H9 (cell line): ENCODE measurements around the gene SERPINB5. TPM values are rescaled to one million over a fixed set of nuclear protein-coding genes. Genes with fewer than 3 reads are reported as not detected.
A peak's percentile ranks its signal among the peaks of the same experiment; 100 is the strongest.

Experiments used
- DNase-seq: peaks from one replicate; pipeline ENCODE4 v3.0.0-alpha.2; 2017
- H2AFZ ChIP-seq: one replicate; pipeline ENCODE4 v1.6.1; 2013; ENCODE audit warnings: mild to moderate bottlenecking, low read length, control low read depth, moderate library complexity
- H2AK5ac ChIP-seq: 2 replicates; pipeline ENCODE4 v1.6.1; 2013; ENCODE audit warnings: low read length, control low read depth, mixed read lengths; ENCODE audit not compliant: insufficient read length
- H2BK120ac ChIP-seq: one replicate; pipeline ENCODE4 v1.6.1; 2013; ENCODE audit warnings: low read depth, mild to moderate bottlenecking, low read length, control low read depth, inconsistent platforms; ENCODE audit not compliant: poor library complexity, severe bottlenecking
- H2BK12ac ChIP-seq: 2 replicates; pipeline ENCODE4 v1.6.1; 2013; ENCODE audit warnings: low read length, control low read depth, mixed read lengths, low read depth; ENCODE audit not compliant: insufficient read length
- H2BK15ac ChIP-seq: 2 replicates; pipeline ENCODE4 v1.6.1; 2013; ENCODE audit warnings: low read depth, low read length, control low read depth
- H2BK20ac ChIP-seq: one replicate; pipeline ENCODE4 v1.6.1; 2013; ENCODE audit warnings: low read depth, mild to moderate bottlenecking, low read length, control low read depth, inconsistent platforms; ENCODE audit not compliant: poor library complexity, severe bottlenecking
- H2BK5ac ChIP-seq: 2 replicates; pipeline ENCODE4 v1.6.1; 2013; ENCODE audit warnings: low read length, control low read depth, mixed read lengths; ENCODE audit not compliant: insufficient read length
- H3K14ac ChIP-seq: 2 replicates; pipeline ENCODE4 v1.6.1; 2013; ENCODE audit warnings: low read length, control low read depth; ENCODE audit not compliant: insufficient read depth
- H3K18ac ChIP-seq: 2 replicates; pipeline ENCODE4 v1.6.1; 2013; ENCODE audit warnings: low read depth, mild to moderate bottlenecking, mixed read lengths, low read length, control low read depth; ENCODE audit not compliant: insufficient read length
- H3K23ac ChIP-seq: 2 replicates; pipeline ENCODE4 v1.6.1; 2013; ENCODE audit warnings: low read length, control low read depth, mixed read lengths, low read depth; ENCODE audit not compliant: insufficient read length
- H3K23me2 ChIP-seq: 2 replicates; pipeline ENCODE4 v1.6.1; 2013; ENCODE audit warnings: low read depth, mild to moderate bottlenecking, mixed read lengths, low read length, control low read depth; ENCODE audit not compliant: insufficient read length, poor library complexity, severe bottlenecking
- H3K27ac ChIP-seq: 2 replicates; pipeline ENCODE4 v1.5.1; 2013; ENCODE audit warnings: low read length, control low read depth, mixed read lengths, low read depth; ENCODE audit not compliant: insufficient read length
- H3K27me3 ChIP-seq: 2 replicates; pipeline ENCODE4 v1.6.1; 2013; ENCODE audit warnings: low read length, control low read depth, inconsistent platforms; ENCODE audit not compliant: insufficient read depth
- H3K4ac ChIP-seq: 2 replicates; pipeline ENCODE4 v1.6.1; 2013; ENCODE audit warnings: low read depth, mild to moderate bottlenecking, control low read depth, inconsistent platforms, low read length, moderate library complexity
- H3K4me1 ChIP-seq: 2 replicates; pipeline ENCODE4 v1.6.1; 2013; ENCODE audit warnings: low read length, control low read depth, inconsistent platforms; ENCODE audit not compliant: insufficient read depth
- H3K4me2 ChIP-seq: 2 replicates; pipeline ENCODE4 v1.6.1; 2013; ENCODE audit warnings: low read length, control low read depth, mixed read lengths; ENCODE audit not compliant: insufficient read length, insufficient read depth
- H3K56ac ChIP-seq: 2 replicates; pipeline ENCODE4 v1.6.1; 2013; ENCODE audit warnings: low read depth, mild to moderate bottlenecking, mixed read lengths, low read length, control low read depth; ENCODE audit not compliant: insufficient read length
- H3K79me1 ChIP-seq: 2 replicates; pipeline ENCODE4 v1.6.1; 2013; ENCODE audit warnings: low read depth, mild to moderate bottlenecking, moderate library complexity, low read length, control low read depth, inconsistent platforms; ENCODE audit not compliant: insufficient read depth, poor library complexity, severe bottlenecking
- H3K79me2 ChIP-seq: 2 replicates; pipeline ENCODE4 v1.6.1; 2013; ENCODE audit warnings: low read length, control low read depth, inconsistent platforms; ENCODE audit not compliant: insufficient read depth
- H3K9ac ChIP-seq: 2 replicates; pipeline ENCODE4 v1.6.1; 2013; ENCODE audit warnings: low read length, control low read depth, mixed read lengths; ENCODE audit not compliant: insufficient read length; ENCODE audit errors: extremely low read depth
- H3K9me3 ChIP-seq: one replicate; pipeline ENCODE4 v1.6.1; 2013; ENCODE audit warnings: low read depth, low read length, inconsistent platforms; ENCODE audit not compliant: control insufficient read depth
- H3T11ph ChIP-seq: one replicate; pipeline ENCODE4 v1.6.1; 2013; ENCODE audit warnings: mild to moderate bottlenecking, low read length, control low read depth, inconsistent platforms
- H4K20me1 ChIP-seq: one replicate; pipeline ENCODE4 v1.6.1; 2013; ENCODE audit not compliant: control insufficient read depth, insufficient read length, insufficient read depth
- H4K5ac ChIP-seq: 2 replicates; pipeline ENCODE4 v1.6.1; 2013; ENCODE audit warnings: low read depth, mild to moderate bottlenecking, mixed read lengths, low read length, control low read depth; ENCODE audit not compliant: insufficient read length
- H4K8ac ChIP-seq: replicated peaks from 2 replicates; pipeline ENCODE4 v1.6.1; 2013; ENCODE audit warnings: low read length, control low read depth, mixed read lengths, low read depth; ENCODE audit not compliant: insufficient read length
- H4K91ac ChIP-seq: 2 replicates; pipeline ENCODE4 v1.6.1; 2013; ENCODE audit warnings: low read depth, mild to moderate bottlenecking, moderate library complexity, mixed read lengths, low read length, control low read depth; ENCODE audit not compliant: insufficient read length
- H3K27ac Mint-ChIP-seq, 3 experiments: 2 replicates in 2 of 3; 3 replicates in 1 of 3; pipeline ENCODE4 v1.8.0; 2020 to 2021; ENCODE audit warnings: mixed read lengths in 3 of 3, mild to moderate bottlenecking in 1 of 3, moderate library complexity in 1 of 3
- H3K27me3 Mint-ChIP-seq: 2 replicates; pipeline ENCODE4 v1.8.0; 2021; ENCODE audit warnings: low read depth, mild to moderate bottlenecking, moderate library complexity, mixed read lengths
- H3K36me3 Mint-ChIP-seq, 3 experiments: 2 replicates in 2 of 3; 3 replicates in 1 of 3; pipeline ENCODE4 v1.8.0; 2020 to 2021; ENCODE audit warnings: low read depth in 3 of 3, mixed read lengths in 3 of 3; ENCODE audit not compliant: insufficient read depth in 1 of 3
- H3K4me1 Mint-ChIP-seq, 2 experiments: 2 replicates each; pipeline ENCODE4 v1.8.0; 2020; ENCODE audit warnings: mixed read lengths in 2 of 2
- H3K4me3 Mint-ChIP-seq, 2 experiments: 2 replicates in 1 of 2; 3 replicates in 1 of 2; pipeline ENCODE4 v1.8.0; 2020 to 2021; ENCODE audit warnings: mild to moderate bottlenecking in 2 of 2, mixed read lengths in 2 of 2, moderate library complexity in 1 of 2
- H3K9me3 Mint-ChIP-seq, 2 experiments: 2 replicates in 1 of 2; 3 replicates in 1 of 2; pipeline ENCODE4 v1.8.0; 2020; ENCODE audit warnings: mild to moderate bottlenecking in 2 of 2, mixed read lengths in 2 of 2, moderate library complexity in 1 of 2
- CTCF ChIP-seq: fragments of 200-600 bp; sonication (generic); conservative IDR thresholded peaks from 3 replicates; pipeline ENCODE4 v1.8.0; 2021; ENCODE audit warnings: antibody characterized with exemption, mild to moderate bottlenecking
- WGBS: extraction: QIAGEN DNeasy Blood & Tissue Kit; methylation state at CpG from one replicate; pipeline ENCODE4 v1.1.7; 2013; ENCODE audit warnings: missing lambda C conversion rate, low lambda C conversion rate, mixed read lengths; ENCODE audit not compliant: insufficient read length; ENCODE audit errors: extremely low coverage; 5-methylcytosine and 5-hydroxymethylcytosine counted together
- total RNA-seq: library from RNA; stranded (reverse); gene quantifications from 2 replicates; pipeline ENCODE4 v1.2.1, GENCODE V29; 2021

The SERPINB5 gene
- total RNA-seq, 1 experiment from 2014 or later: not detected

- no peak within 1 kb of the TSS for H2AK5ac ChIP-seq
- no peak within 1 kb of the TSS for H3K23ac ChIP-seq
- H2BK5ac ChIP-seq: no peak within 1 kb of the TSS
- H2AFZ ChIP-seq: no peak within 1 kb of the TSS
- no peaks in the 10 kb centered on the region for H3K4me1 ChIP-seq
- H3K14ac ChIP-seq: no peak within 1 kb of the TSS
- H3K79me1 ChIP-seq: no peaks in the 10 kb centered on the region
- no peak within 1 kb of the TSS for H3K9ac ChIP-seq
- no peak within 1 kb of the TSS for H4K91ac ChIP-seq
- H3K27ac Mint-ChIP-seq: peak within 1 kb of the TSS in 1 of 3 experiments; percentile 46; a peak in 2 of 7 replicates
- H3T11ph ChIP-seq: no peak within 1 kb of the TSS
- no peak within 1 kb of the TSS for H2BK120ac ChIP-seq
- H2BK15ac ChIP-seq: no peak within 1 kb of the TSS
- H4K8ac ChIP-seq: no peak within 1 kb of the TSS
- no peaks in the 10 kb centered on the region for H3K36me3 Mint-ChIP-seq
- no peak within 1 kb of the TSS for H3K27ac ChIP-seq
- no peak within 1 kb of the TSS for H3K18ac ChIP-seq
- no peak within 1 kb of the TSS for H4K5ac ChIP-seq
- H3K4ac ChIP-seq: no peak within 1 kb of the TSS
- no CpG with 5 or more reads among the region's 1 CpG for WGBS
- H3K4me1 Mint-ChIP-seq: peaks cover 12 to 13% of the 10 kb centered on the region in 2 experiments
- H3K27me3 ChIP-seq: no peaks in the 10 kb centered on the region
- no peaks in the 10 kb centered on the region for H3K79me2 ChIP-seq
- no peaks in the 10 kb centered on the region for H3K9me3 ChIP-seq
- no peak within 1 kb of the TSS for H2BK20ac ChIP-seq
- no peak within 1 kb of the TSS for H3K4me2 ChIP-seq
- no peaks in the 10 kb centered on the region for H3K9me3 Mint-ChIP-seq
- no peaks in the 10 kb centered on the region for H3K27me3 Mint-ChIP-seq
- no peaks in the 10 kb centered on the region for H4K20me1 ChIP-seq
- no peak within 1 kb of the TSS for H3K56ac ChIP-seq
- no peak for TF ChIP-seq CTCF
- H3K4me3 Mint-ChIP-seq: no peak within 1 kb of the TSS
- no peaks in the 10 kb centered on the region for H3K23me2 ChIP-seq
- H2BK12ac ChIP-seq: no peak within 1 kb of the TSS
- no peak for DNase-seq
Observed at GRCh38 chr18:63542069-63542468, 65.3 kb downstream of the SERPINB5 start, which contains the start of gene SERPINB12. SERPINB12 (plus strand) TSS chr18:63542369; CDS start chr18:63556160, 13,791 bp downstream.
